LNCaP clone FGC (cell line): Measurements from ENCODE around the gene CACNA1C.

Source experiments
- DNase-seq: peaks from one replicate; pipeline ENCODE4 v3.0.0-alpha.2; 2011; ENCODE audit warnings: low read depth
- H3K4me3 ChIP-seq: 2 replicates; pipeline ENCODE4 v1.5.1; 2011; ENCODE audit warnings: mild to moderate bottlenecking, low read depth, low read length, control low read depth
- CTCF ChIP-seq: IDR thresholded peaks from 2 replicates; pipeline ENCODE4 v1.5.1; 2012; ENCODE audit warnings: mild to moderate bottlenecking; ENCODE audit not compliant: control insufficient read depth, insufficient read depth; ENCODE audit errors: extremely low read depth

Gene CACNA1C

GRCh38 chr12:2560356-2560755 is 507.6 kb downstream of the CACNA1C start:
- no peak overlapping the region for H3K4me3 ChIP-seq
- no peak for TF ChIP-seq CTCF

DNA sequence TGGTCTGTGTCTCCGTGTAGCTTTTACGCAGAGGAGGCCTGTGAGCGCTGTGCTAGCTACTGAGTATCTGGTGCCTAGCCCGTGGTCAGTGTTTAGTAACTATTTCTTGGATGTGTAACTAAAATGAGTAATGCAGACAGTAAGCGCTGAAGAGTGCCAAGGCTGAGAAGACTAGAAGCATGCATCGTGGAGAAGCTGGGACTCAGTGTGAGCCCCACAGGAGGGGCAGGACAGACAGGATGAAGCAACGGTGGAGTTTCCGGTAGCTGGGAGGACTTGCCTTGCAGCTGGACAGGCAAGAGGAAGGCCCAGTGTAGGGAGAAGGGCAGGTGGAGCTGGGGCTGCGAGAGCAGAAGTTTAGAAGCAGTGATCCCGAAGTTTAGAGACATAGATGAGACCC is 508.6 kb downstream of the CACNA1C start:
- TF ChIP-seq CTCF, result no peak
- no peak for DNase-seq
- no peak overlapping the region for H3K4me3 ChIP-seq

More at GRCh38 chr12:2560356-2560755, 507.6 kb downstream of the CACNA1C start:
- DNase-seq, result no peak

DNA sequence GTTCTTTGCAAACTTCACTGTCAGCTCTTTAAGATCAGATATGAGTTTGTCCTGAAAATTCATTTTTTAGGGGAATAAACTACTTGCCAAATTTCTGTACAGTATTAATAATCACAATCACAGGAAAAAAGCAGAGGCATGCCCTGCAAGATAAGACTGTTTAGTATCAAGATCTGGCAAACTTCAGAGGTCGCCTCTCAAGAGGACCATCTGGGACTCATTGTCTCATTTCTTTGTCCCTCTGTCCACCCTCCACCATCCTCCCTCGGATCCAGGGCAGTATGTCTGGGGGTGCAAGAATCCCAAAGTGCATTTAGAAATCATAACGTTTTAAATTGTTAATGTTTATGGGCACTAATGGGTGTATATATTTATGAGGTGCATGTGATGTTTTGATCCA is 509.6 kb downstream of the CACNA1C start:
- H3K4me3 ChIP-seq, result no peak overlapping the region
- TF ChIP-seq CTCF, result no peak
- no peak for DNase-seq

- TF ChIP-seq CTCF, result no peak
- DNase-seq, result no peak
- no peak overlapping the region for H3K4me3 ChIP-seq
These were observed 510.9 kb downstream of the CACNA1C start for GRCh38 chr12:2563709-2564108.

- TF ChIP-seq CTCF, result no peak
- DNase-seq, result no peak
- no peak overlapping the region for H3K4me3 ChIP-seq
These were observed 513.4 kb downstream of the CACNA1C start for GRCh38 chr12:2566161-2566560.

DNA sequence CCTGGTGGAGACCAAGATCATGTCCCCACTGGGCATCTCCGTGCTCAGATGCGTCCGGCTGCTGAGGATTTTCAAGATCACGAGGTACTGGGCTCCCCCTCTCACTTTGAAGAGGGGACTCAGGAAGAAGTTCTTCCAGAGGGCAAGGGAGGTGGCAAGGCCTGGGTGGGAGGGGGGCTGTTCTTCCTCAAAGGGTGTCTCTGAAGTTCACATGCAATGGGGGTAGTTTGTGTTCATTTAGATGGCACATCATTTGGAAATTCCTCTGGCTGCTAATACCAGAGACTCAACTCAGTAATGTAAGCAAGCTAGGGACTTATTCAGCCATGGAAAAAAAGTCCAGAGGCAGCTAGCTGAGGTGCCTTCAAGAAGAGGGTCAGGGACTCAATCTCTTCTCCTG is 514.9 kb downstream of the CACNA1C start:
- no peak overlapping the region for H3K4me3 ChIP-seq
- TF ChIP-seq CTCF, result no peak
- no peak for DNase-seq

- TF ChIP-seq CTCF, result no peak
- no peak overlapping the region for H3K4me3 ChIP-seq
- DNase-seq, result no peak
These were observed 517.8 kb downstream of the CACNA1C start for GRCh38 chr12:2570562-2570961.
